Sigmoid colon (tissue), 7 donors: Measurements from ENCODE around the gene UNKL. TPM values are rescaled to one million over a fixed set of nuclear protein-coding genes. Genes with fewer than 3 reads are reported as not detected.

ENCODE experiments used
- DNase-seq: peaks from one replicate; pipeline ENCODE4 v3.0.0-alpha.2; 2019
- H3K27ac ChIP-seq, 4 donors: fragments of 200-600 bp; sonication (generic); one replicate each; pipeline ENCODE4 v1.5.1; 2016 to 2019; ENCODE audit warnings: mild to moderate bottlenecking in 1 of 4
- H3K27me3 ChIP-seq, 3 donors: fragments of 200-600 bp; sonication (generic); one replicate each; pipeline ENCODE4 v1.5.1; 2019; ENCODE audit warnings: mild to moderate bottlenecking in 1 of 3
- H3K36me3 ChIP-seq, 4 donors: fragments of 200-600 bp; sonication (generic); one replicate each; pipeline ENCODE4 v1.5.1; 2016 to 2019
- H3K4me1 ChIP-seq, 4 donors: fragments of 200-600 bp; sonication (generic); one replicate each; pipeline ENCODE4 v1.5.1; 2017 to 2019
- H3K4me3 ChIP-seq, 4 donors: fragments of 200-600 bp; sonication (generic); one replicate each; pipeline ENCODE4 v1.5.1; 2017 to 2019; ENCODE audit warnings: mild to moderate bottlenecking in 2 of 4, moderate library complexity in 1 of 4
- H3K9me3 ChIP-seq, 4 donors: fragments of 200-600 bp in 3 of 4; sonication (generic) in 3 of 4; one replicate each; pipeline versions ENCODE4 v1.5.1 to v1.6.1; 2013 to 2019
- EP300 ChIP-seq, 4 donors: sonication (generic); formaldehyde crosslinking; IDR thresholded peaks; one replicate each; pipeline ENCODE4 v1.6.1; 2017; ENCODE audit warnings: antibody characterized with exemption in 4 of 4
- POLR2A ChIP-seq, 2 donors: fragments of 450-650 bp; IDR thresholded peaks; one replicate each; pipeline ENCODE4 v1.6.1; 2016; ENCODE audit warnings: antibody characterized with exemption in 2 of 2, mild to moderate bottlenecking in 2 of 2, moderate library complexity in 2 of 2
- POLR2AphosphoS5 ChIP-seq, 4 donors: sonication (generic); formaldehyde crosslinking; IDR thresholded peaks; one replicate each; pipeline ENCODE4 v1.6.1; 2017; ENCODE audit warnings: antibody characterized with exemption in 4 of 4
- WGBS, 2 donors: extraction: QIAGEN DNeasy Blood & Tissue Kit; methylation state at CpG; one replicate each; pipeline ENCODE4 v1.1.7; 2013; 5-methylcytosine and 5-hydroxymethylcytosine counted together
- intact Hi-C: fragments of 100-400 bp; cut with DNase I; formaldehyde crosslinking; loops from one replicate; pipeline ENCODE4 v1.15.1; 2023
- polyA plus RNA-seq, 3 donors: library from polyadenylated mRNA; stranded (reverse); fragments of 200-250 nt; gene quantifications; one replicate each; pipeline ENCODE4 v1.2.3, GENCODE V29; 2013
- total RNA-seq, 4 donors: library from RNA; depleted of rRNA; stranded (reverse); fragments of >200 nt; gene quantifications; one replicate each; pipeline ENCODE4 v1.1.0, GENCODE V29; 2016
- TF ChIP-seq, protein P1 (sequence below), 4 experiments: fragments of 450-650 bp in 3 of 4; fragments of 200-600 bp in 1 of 4; IDR thresholded peaks; one replicate each; pipeline ENCODE4 v1.5.1; 2016 to 2019; ENCODE audit warnings: antibody characterized with exemption in 4 of 4, mild to moderate bottlenecking in 3 of 4, moderate library complexity in 2 of 4
- donor health status: healthy with polysubstance abuse.
- donor health status: Bipolar disorder and iron deficiency.
- donor health status: healthy.

UNKL gene
- total and polyA plus RNA-seq, 7 donors: 2.1 to 29.1 (median 19.6) TPM

DNA sequence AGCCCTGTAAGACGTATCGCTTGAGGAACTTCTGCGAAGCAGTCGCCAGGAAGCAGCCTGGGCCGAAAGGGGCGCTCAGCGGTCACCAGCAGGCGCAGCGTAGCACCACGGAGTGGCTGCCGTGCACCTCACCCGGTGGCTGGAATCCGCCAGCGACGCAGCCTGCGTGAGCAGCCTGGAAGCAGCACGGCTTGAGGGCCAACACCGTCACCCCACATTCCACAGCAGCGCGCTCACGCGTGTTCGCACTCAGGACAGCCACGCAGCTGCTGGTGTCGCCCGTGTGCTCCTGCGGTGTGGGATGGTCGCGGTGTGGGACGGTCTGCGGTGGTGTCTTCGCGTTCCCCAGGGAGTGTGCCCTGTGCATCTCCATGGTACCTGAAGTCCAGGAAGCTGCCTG is 95.5 kb downstream of the UNKL start:
- intact Hi-C loops: no loop called here
- peaks cover 0 to 11% (median 6%) of the 10 kb centered on the region in 4 donors for H3K4me1 ChIP-seq
- no peak for DNase-seq
- no peaks in the 10 kb centered on the region for H3K9me3 ChIP-seq
- no peak overlapping the region for H3K4me3 ChIP-seq
- 93 to 95% methylated on average over 33 of the region's 33 CpGs for WGBS, 2 donors
- H3K27me3 ChIP-seq: no peaks in the 10 kb centered on the region
- no peak for TF ChIP-seq POLR2AphosphoS5 (IDR thresholded peaks at IDR 0.05)
- peaks cover 60 to 100% (median 82%) of the 10 kb centered on the region in 4 donors for H3K36me3 ChIP-seq
- no peak overlapping the region for H3K27ac ChIP-seq

DNA sequence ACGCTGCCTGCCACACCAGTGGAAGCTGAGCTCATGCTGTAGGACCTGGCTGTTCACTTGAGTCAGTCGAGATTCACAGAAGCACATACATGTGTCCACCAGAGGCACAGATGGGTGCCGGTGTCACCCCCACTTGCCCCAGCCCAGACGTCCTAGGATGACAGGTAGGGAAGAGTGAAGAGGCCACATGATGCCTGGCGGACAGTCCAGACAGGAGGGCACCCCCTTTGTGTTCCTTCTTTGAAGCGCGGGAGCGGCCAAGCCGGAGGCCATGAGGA is 96.3 kb downstream of the UNKL start:
- Histone ChIP-seq H3K9me3 (no peaks in the 10 kb centered on the region), H3K4me1 (peaks cover 0 to 19% (median 14%) of the 10 kb centered on the region in 4 donors), H3K4me3 (no peak overlapping the region), H3K27me3 (no peaks in the 10 kb centered on the region), H3K27ac (no peak overlapping the region), H3K36me3 (peaks cover 62 to 96% (median 80%) of the 10 kb centered on the region in 4 donors)
- WGBS, 2 donors: 80 to 84% methylated on average over 9 of the region's 9 CpGs
- no peak for DNase-seq
- intact Hi-C loops: no loop called here
- TF ChIP-seq, protein P1, sequence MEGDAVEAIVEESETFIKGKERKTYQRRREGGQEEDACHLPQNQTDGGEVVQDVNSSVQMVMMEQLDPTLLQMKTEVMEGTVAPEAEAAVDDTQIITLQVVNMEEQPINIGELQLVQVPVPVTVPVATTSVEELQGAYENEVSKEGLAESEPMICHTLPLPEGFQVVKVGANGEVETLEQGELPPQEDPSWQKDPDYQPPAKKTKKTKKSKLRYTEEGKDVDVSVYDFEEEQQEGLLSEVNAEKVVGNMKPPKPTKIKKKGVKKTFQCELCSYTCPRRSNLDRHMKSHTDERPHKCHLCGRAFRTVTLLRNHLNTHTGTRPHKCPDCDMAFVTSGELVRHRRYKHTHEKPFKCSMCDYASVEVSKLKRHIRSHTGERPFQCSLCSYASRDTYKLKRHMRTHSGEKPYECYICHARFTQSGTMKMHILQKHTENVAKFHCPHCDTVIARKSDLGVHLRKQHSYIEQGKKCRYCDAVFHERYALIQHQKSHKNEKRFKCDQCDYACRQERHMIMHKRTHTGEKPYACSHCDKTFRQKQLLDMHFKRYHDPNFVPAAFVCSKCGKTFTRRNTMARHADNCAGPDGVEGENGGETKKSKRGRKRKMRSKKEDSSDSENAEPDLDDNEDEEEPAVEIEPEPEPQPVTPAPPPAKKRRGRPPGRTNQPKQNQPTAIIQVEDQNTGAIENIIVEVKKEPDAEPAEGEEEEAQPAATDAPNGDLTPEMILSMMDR (IDR thresholded peaks at IDR 0.05): no peak
- peak in 1 of 4 donors; percentile 4 for TF ChIP-seq POLR2AphosphoS5 (IDR thresholded peaks at IDR 0.05)

DNA sequence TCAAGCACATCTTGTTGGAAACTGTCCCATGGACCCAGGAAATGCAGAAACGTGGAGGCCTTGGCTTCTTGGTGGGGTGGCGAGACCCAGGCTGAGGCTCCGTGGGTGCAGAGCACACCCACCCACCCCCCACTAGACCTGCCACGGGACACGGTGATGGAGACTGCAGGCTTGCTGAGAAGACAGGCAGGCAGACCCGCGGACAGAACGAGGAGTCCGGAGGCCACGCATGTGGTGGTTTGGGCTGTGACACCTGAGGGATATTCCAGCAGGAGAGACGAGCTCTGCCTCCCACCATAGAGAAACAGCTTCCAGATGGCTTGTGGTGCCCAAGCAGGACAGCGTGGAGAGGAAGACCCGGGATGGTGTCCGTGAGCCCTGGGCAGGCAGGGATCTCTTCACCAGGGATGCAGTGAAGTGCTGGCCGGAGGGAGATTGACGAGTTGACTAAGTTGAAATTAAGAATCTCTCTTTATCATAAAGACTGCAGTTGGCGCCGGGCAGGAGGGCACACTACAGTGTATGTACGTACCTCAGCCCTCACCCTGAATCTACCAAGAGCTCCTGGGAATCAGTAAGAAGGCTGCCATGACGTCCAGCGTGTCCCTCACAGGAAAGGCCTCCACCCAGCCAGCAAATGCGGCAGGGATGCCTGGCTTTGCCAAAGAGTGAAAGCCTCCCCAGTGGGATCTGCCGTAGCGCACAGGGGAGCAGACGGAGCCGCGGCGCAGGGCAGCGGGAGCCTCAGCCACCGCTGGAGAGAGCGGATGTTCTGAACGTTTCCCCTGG is 96.8 kb downstream of the UNKL start:
- 94% methylated on average over 32 of the region's 32 CpGs for WGBS, 2 donors
- no peak for TF ChIP-seq POLR2AphosphoS5 (IDR thresholded peaks at IDR 0.05)
- no peak for TF ChIP-seq EP300 (IDR thresholded peaks at IDR 0.05)
- TF ChIP-seq POLR2A (IDR thresholded peaks at IDR 0.05): no peak
- TF ChIP-seq, protein P1 (IDR thresholded peaks at IDR 0.05): no peak
- H3K9me3 ChIP-seq: no peaks in the 10 kb centered on the region
- no peak overlapping the region for H3K4me3 ChIP-seq
- no peaks in the 10 kb centered on the region for H3K27me3 ChIP-seq
- DNase-seq: no peak
- H3K27ac ChIP-seq: no peak overlapping the region
- peaks cover 62 to 94% (median 77%) of the 10 kb centered on the region in 4 donors for H3K36me3 ChIP-seq
- intact Hi-C loops: no loop called here
- H3K4me1 ChIP-seq: peaks cover 0 to 24% (median 19%) of the 10 kb centered on the region in 4 donors

DNA sequence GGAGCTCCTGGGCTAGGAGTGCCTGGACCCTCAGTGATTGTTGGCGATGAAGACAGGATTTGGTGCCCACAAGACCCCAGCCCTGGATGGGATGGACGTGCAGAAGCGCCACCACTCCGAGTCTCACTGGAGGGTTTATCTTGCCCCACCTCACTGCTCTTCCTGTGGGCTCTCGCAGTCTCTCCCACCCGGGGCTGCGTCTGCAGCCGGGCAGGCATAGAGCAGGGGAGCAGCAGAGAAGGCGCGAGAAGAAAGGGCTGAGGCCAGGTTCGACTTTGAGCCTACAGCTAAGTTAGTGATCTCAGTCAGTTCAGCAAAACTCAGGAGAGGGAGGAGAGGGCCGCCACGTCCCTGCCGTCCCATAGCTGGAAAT is 98.5 kb downstream of the UNKL start:
- intact Hi-C loops: no loop called here
- H3K9me3 ChIP-seq: no peaks in the 10 kb centered on the region
- no peaks in the 10 kb centered on the region for H3K27me3 ChIP-seq
- no peak overlapping the region for H3K27ac ChIP-seq
- TF ChIP-seq POLR2A (IDR thresholded peaks at IDR 0.05) (no peak), POLR2AphosphoS5 (IDR thresholded peaks at IDR 0.05) (no peak), EP300 (IDR thresholded peaks at IDR 0.05) (no peak)
- TF ChIP-seq, protein P1 (IDR thresholded peaks at IDR 0.05): no peak
- no peak overlapping the region for H3K4me3 ChIP-seq
- peaks cover 0 to 40% (median 36%) of the 10 kb centered on the region in 4 donors for H3K4me1 ChIP-seq
- no peak for DNase-seq
- 93 to 94% methylated on average over 14 of the region's 14 CpGs for WGBS, 2 donors
- H3K36me3 ChIP-seq: peaks cover 59 to 84% (median 72%) of the 10 kb centered on the region in 4 donors

DNA sequence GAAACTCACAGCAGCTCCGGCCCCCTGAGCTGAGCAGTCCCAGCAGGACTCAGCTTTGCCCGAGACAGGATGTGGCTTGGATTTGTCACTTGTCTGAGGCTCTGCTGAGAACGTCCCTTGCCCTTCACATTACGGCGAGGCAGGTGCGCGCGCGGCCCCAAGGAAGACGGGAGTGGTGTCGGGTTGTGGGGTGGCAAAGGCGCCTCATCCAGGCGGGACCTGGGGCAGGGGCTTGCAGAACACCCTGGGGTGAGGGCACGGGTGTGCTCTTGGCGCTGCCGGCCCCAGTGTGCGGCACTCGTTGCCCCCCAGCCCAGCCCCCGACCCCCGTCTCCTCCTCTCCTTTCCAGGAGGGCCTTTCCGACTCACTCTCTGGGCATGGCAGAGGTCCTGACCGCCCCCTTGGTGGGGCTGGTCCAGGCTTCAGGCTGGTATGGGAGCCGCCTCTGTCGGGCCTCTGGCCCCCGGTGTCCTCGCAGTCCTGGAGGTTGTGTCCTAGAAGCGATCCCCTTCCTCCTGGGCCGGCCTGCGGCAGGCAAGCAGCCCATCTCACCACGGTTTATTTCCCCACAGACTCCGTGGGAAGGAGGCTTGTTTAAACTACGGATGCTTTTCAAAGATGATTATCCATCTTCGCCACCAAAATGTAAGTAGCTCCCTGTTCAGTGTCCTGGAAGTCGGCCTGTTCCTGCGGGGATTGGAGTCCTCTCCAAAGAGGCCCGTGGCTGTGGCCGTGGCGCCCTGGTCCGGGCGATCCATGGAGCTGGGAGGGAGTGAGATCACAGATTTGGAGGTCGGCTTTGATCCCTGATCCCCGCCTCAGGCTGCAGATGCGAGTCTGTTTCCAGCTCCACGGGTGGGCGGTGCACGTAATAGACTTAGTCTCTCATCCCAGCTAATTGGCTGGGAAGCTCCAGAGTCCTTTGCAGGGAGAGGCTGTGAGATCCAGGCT is 99.1 kb downstream of the UNKL start:
- 86 to 87% methylated on average over 46 of the region's 46 CpGs for WGBS, 2 donors
- TF ChIP-seq, protein P1 (IDR thresholded peaks at IDR 0.05): no peak
- TF ChIP-seq POLR2A (IDR thresholded peaks at IDR 0.05): no peak
- no peak for TF ChIP-seq EP300 (IDR thresholded peaks at IDR 0.05)
- TF ChIP-seq POLR2AphosphoS5 (IDR thresholded peaks at IDR 0.05): no peak
- Histone ChIP-seq H3K27me3 (no peaks in the 10 kb centered on the region), H3K27ac (no peak overlapping the region), H3K36me3 (peaks cover 52 to 77% (median 65%) of the 10 kb centered on the region in 4 donors), H3K4me3 (no peak overlapping the region), H3K4me1 (peaks cover 0 to 47% (median 42%) of the 10 kb centered on the region in 4 donors), H3K9me3 (no peaks in the 10 kb centered on the region)
- no peak for DNase-seq
- intact Hi-C loops: no loop called here
